ENCODE results near the gene LAMA2. TPM values are rescaled to one million over a fixed set of nuclear protein-coding genes. Genes with fewer than 3 reads are reported as not detected.

The LAMA2 gene
- total and polyA plus RNA-seq, 2 experiments from 2014 or later = 13.4 to 78.1 TPM

- no peak for TF ChIP-seq CTCF (IDR thresholded peaks at IDR 0.05; ENCODE audit: low read depth, low read length)
- Histone ChIP-seq H3K4me3 (no peak overlapping the region), H3K9me3 (ENCODE audit: low read depth) (no peaks in the 10 kb centered on the region), H3K27me3 (no peaks in the 10 kb centered on the region), H3K27ac (no peak overlapping the region), H3K36me3 (no peaks in the 10 kb centered on the region), H3K4me1 (ENCODE audit: low read depth) (peaks cover 22% of the 10 kb centered on the region)
- DNase-seq (ENCODE audit: low read depth in 1 of 2, low spot score in 1 of 2) = peak in 1 of 2 donors; percentile 50
These were observed 227.9 kb downstream of the LAMA2 start for GRCh38 chr6:129110690-129111343.

DNA sequence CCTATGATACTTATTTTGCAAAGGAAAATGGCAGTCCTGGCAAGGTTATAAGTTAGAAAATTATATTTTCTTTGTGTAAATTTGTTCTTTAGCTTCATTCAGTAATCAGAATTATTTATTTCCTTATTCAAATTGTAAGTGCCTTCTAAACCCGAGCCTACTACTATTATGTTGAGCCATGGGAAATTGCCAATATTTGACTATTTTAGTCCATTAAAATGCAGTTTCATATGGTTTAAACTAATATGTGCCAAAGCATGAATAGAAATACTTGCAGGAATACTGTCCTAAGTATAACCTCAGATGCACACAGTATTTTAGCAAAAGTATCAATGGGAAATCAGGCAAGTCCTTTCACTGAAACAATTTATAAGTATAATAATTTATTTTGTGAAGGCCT is 228.4 kb downstream of the LAMA2 start:
- H3K36me3 ChIP-seq = no peaks in the 10 kb centered on the region
- no peaks in the 10 kb centered on the region for H3K9me3 ChIP-seq (ENCODE audit: low read depth)
- no peak overlapping the region for H3K27ac ChIP-seq
- no peak for DNase-seq (ENCODE audit: low read depth in 1 of 2, low spot score in 1 of 2)
- peaks cover 22% of the 10 kb centered on the region for H3K4me1 ChIP-seq (ENCODE audit: low read depth)
- H3K4me3 ChIP-seq = no peak overlapping the region
- no peak for TF ChIP-seq CTCF (IDR thresholded peaks at IDR 0.05; ENCODE audit: low read depth, low read length)
- no peaks in the 10 kb centered on the region for H3K27me3 ChIP-seq

DNA sequence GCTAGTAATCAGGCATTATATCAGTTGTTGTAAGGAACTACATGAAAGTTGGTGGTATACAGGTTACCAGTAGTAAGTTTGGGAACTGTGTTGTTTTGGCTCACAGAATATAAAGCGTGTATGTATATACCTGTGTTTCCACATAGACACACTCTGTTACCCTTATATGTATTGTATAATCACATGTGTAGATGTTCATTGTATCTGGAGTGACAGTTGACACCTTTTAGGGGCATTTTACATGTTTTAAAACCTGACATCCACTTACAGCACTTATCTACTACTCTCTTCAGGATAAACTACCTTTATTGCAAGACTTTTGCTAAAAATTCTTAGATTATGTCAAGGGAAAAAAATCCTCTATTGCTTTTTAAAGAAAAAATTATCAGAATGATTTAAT is 228.9 kb downstream of the LAMA2 start:
- no peaks in the 10 kb centered on the region for H3K27me3 ChIP-seq
- no peak overlapping the region for H3K27ac ChIP-seq
- no peak overlapping the region for H3K4me3 ChIP-seq
- DNase-seq (ENCODE audit: low read depth in 1 of 2, low spot score in 1 of 2) = no peak
- H3K9me3 ChIP-seq (ENCODE audit: low read depth) = no peaks in the 10 kb centered on the region
- TF ChIP-seq CTCF (IDR thresholded peaks at IDR 0.05; ENCODE audit: low read depth, low read length) = no peak
- H3K36me3 ChIP-seq = no peaks in the 10 kb centered on the region
- peaks cover 22% of the 10 kb centered on the region for H3K4me1 ChIP-seq (ENCODE audit: low read depth)

- no peaks in the 10 kb centered on the region for H3K36me3 ChIP-seq
- DNase-seq (ENCODE audit: low read depth in 1 of 2, low spot score in 1 of 2) = peak in 1 of 2 donors; percentile 62
- no peak overlapping the region for H3K27ac ChIP-seq
- peaks cover 22% of the 10 kb centered on the region for H3K4me1 ChIP-seq (ENCODE audit: low read depth)
- no peaks in the 10 kb centered on the region for H3K9me3 ChIP-seq (ENCODE audit: low read depth)
- H3K27me3 ChIP-seq = no peaks in the 10 kb centered on the region
- H3K4me3 ChIP-seq = no peak overlapping the region
- no peak for TF ChIP-seq CTCF (IDR thresholded peaks at IDR 0.05; ENCODE audit: low read depth, low read length)
These were observed 229.7 kb downstream of the LAMA2 start for GRCh38 chr6:129112591-129112990.

GRCh38 chr6:129113637-129114036 is 230.7 kb downstream of the LAMA2 start:
- no peak for TF ChIP-seq CTCF (IDR thresholded peaks at IDR 0.05; ENCODE audit: low read depth, low read length)
- DNase-seq (ENCODE audit: low read depth in 1 of 2, low spot score in 1 of 2) = no peak
- no peaks in the 10 kb centered on the region for H3K27me3 ChIP-seq
- no peak overlapping the region for H3K4me3 ChIP-seq
- H3K27ac ChIP-seq = no peak overlapping the region
- peaks cover 22% of the 10 kb centered on the region for H3K4me1 ChIP-seq (ENCODE audit: low read depth)
- no peaks in the 10 kb centered on the region for H3K36me3 ChIP-seq
- H3K9me3 ChIP-seq (ENCODE audit: low read depth) = no peaks in the 10 kb centered on the region

Measured in cardiac muscle cell (in vitro differentiated cells and primary cell).